ENCODE results near the gene TENT5A.
"Not testable (repeated sequence)": the region's sequence is repeated elsewhere in the genome, so short reads cannot be mapped to it uniquely, and the experiment has no call there.

TENT5A gene

DNA sequence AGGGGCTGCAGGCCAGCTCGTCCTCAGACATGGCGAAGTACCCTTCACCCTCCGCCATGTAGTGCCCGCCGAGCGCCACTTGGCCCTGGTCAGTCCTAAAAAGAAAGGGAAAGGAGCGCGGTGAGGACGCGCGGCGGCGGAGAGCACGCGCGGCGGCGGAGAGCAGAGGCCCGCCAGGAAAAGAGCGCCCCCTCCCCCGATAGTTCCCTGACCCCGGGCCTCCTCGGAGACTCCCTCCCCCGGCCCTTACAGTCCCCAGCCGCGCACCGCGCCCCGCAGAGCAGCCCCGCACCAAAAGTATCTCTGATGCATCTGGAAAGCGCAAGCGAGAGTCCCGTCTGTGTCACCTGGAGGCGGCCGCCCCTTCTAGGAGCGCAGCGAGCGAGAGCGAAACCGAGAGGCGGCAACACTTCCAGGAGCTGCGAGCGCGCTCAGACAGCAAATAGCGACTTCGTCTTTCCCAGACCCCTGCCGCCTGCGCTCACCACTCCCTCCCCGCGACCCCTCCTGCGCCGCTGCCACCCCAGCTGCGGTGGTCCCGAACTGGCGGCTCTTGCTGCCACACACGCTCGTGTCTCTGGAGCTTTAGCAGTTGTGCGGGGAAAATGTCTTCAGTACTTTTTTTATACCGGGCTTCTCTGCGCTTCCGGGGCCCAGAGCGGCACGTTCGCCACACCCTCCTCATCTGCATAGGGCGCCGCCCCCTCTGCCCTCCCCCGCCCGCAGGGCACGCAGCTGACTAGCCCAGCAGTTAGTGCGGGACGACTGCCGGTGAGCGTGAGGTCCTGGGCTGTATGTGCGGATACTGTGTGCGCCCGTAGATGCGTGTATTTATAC, at the start of gene TENT5A:
TENT5A (minus strand) TSS at position 598 of the 837 bp plus-strand sequence; CDS start at position 58, 540 bp downstream.
- peak; percentile 88 for DNase-seq

- DNase-seq, result no peak
Measured at GRCh38 chr6:81801489-81801888, 49.0 kb upstream of the TENT5A start.

DNA sequence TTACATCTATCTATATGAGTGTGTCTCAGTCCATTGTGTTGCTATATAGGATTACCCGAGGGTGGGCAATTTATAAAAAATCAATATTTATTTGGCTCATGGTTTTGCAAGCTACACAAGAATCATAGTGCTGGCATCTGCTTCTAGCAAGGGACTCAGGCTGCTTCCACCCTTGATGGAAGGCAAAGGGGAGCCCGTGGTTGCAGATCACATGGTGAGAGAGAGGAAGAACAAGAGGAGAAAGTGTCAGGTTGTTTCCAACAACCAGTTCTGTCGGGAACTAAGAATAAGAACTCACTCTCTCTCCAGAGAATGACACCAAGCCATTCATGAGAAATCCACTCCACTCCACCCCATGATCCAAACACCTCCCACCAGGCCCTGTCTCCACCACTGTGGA, 48.2 kb upstream of the TENT5A start:
- no peak for DNase-seq

GRCh38 chr6:81799323-81799722, 46.8 kb upstream of the TENT5A start:
- no peak for DNase-seq

GRCh38 chr6:81797591-81797990, 45.1 kb upstream of the TENT5A start:
- no peak for DNase-seq

GRCh38 chr6:81795890-81796289, 43.4 kb upstream of the TENT5A start:
- no peak for DNase-seq

DNA sequence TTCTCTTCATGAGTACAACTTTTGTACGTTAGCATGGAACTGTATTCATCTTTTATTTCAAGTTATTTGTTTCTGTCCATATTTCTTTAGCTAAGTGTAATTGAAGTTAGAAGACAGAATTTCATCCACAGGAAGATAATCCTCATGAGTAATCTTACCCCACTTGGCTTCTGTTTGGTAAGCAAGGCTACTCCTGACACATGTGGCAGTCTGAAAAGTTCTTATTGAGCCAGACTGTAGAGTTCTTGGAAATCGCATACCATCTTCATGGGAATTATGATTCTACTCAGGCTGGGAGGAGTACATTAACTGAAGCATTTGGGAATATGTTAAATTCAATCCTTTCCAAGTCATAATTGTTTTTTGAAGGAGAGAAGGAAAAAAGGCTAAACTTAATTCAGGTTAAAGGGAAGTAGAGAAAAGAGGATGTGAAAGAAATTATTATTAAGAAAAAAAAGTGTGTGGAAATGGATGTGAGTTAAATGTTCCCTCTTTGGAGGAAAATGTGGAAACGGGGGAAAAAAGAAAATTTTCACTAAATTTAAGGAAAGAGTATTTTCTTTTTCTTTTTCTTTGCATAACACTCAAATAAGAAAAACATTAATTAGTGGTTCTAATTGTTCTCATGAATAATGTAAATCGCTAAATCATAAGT, 41.5 kb upstream of the TENT5A start:
- no peak for DNase-seq

GRCh38 chr6:81792826-81793225, 40.3 kb upstream of the TENT5A start:
- peak; percentile 24 for DNase-seq

DNA sequence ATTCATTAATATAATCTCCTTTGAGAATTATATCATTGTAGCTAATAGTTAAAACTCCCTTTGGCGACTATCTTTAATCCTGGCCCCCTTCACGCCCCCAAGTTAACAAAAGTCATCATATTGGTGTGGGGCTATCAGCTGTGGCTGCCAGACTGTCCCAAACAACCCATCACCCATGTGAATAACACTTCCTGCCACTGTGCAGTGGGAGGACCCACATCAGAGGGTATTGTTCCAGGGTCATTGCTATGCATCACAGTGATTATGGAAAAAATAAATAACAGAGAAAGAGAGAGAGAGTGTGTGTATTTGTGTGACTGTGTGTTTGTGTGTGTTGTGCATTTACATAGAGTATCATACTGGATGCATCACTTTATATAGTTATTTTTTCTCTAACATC, 39.3 kb upstream of the TENT5A start:
- no peak for DNase-seq

DNA sequence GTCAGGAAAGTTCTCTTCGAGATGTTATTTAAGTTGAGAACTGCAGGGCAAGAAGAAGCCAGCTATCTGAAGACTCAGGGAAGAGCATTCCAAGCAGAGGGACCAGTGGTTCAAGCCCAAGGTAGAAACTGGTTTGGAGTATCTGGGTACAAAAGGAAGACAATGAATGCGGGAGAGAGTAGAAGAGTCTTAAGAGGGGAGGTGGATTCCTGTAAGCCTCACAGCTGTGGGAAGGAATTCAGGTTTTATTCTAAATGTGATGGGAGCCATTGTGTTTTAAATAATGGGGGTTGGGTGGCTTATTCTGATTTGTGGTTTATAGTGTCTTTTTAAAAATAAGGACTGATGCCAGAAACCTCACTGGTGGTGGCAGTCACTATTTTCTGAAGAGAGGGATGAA, 37.6 kb upstream of the TENT5A start:
- DNase-seq, result no peak

DNA sequence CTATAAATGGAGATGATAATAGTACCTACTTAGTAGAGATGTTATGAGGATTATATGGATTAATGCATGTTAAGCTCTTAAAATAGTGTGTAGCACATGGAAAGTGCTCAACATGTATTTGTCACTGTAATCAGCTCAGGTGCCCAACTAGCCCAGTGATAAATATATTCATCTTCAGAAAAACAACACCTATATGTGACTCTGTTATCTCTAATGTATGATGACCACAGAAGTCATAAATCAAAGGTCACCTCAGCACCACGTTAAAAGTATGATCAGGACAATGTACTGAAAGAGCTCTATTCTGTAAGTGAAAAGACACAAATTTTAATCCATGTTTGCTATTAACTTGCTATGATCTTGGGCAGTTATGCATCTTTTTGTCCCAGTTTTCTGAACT, 36.8 kb upstream of the TENT5A start:
- DNase-seq, result no peak

GRCh38 chr6:81788748-81789147, 36.3 kb upstream of the TENT5A start:
- no peak for DNase-seq

GRCh38 chr6:81787313-81788068, 35.0 kb upstream of the TENT5A start:
- DNase-seq, result no peak

DNA sequence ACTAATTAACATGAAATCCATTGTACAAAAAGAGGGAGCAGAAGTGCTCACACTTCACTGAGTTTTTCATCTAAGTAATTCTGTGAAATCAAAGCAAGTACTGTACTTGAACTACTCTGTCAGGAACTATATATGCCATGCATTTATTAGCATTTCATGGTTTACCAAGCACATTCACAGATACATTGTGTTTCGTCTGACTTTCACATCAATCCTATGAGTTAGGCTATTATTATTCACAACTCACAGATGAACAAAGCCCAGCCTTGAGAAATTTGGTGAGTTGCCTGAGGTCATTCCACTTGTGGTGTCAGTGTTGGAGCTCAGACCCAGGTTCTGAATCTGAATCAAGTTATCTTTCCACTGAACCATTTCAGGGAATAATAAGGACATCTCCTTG, 33.7 kb upstream of the TENT5A start:
- DNase-seq, result no peak

GRCh38 chr6:81785377-81785776, 32.9 kb upstream of the TENT5A start:
- peak; percentile 60 for DNase-seq

GRCh38 chr6:81783893-81784292, 31.4 kb upstream of the TENT5A start:
- no peak for DNase-seq

GRCh38 chr6:81781624-81782023, 29.1 kb upstream of the TENT5A start:
- DNase-seq, result no peak

DNA sequence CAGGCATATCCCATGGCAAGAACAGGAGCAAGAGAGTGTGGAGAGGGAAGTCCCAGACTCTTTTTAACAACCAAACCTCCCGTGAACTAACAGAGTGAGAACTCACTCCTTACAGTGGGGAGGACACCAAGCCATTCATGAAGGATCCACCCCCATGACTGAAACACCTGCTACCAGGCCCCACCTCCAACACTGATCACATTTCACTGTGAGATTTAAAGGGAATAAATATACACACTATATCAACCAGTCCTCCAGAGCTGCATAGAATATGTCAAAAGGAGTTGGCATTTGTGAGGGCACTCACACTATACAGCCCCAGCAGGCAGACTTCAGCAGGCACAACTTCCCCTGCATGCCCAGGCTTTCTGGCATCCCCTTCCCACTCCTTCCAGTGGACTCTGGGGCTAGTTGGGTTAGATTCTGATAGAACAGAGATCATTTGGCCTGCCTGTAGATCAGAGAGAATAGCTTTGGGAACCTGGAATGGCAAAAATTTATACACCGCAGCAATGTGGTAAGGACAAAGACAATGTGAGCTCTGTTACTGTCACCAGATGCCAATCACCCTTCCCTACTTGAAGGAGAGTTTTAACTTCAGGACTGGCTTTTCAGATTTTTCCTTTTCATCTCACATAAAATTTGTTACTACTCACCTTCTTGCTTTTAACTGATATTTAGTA, 25.2 kb upstream of the TENT5A start:
- peak; percentile 14 for DNase-seq

- DNase-seq, result not testable (repeated sequence)
Measured at GRCh38 chr6:81776219-81776618, 23.7 kb upstream of the TENT5A start.

DNA sequence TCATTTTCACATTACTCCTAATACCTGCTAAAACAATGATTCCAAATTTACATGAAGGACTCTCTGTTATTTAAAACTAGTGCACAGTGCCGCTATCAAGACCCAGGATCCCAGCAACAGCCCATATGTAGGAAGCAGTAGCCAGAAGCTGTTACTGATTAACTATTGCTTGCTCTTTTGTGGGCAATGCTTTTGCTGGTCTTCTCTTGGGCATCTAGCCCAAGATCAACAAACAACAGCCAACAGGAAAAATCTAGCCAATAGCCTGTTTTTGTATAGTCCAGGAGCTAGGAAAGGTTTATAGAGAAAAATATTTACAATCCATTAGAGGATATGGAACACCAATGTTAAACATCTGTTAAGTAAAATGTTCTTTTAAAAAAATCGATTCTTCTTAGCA, 22.1 kb upstream of the TENT5A start:
- DNase-seq, result peak; percentile 96

DNA sequence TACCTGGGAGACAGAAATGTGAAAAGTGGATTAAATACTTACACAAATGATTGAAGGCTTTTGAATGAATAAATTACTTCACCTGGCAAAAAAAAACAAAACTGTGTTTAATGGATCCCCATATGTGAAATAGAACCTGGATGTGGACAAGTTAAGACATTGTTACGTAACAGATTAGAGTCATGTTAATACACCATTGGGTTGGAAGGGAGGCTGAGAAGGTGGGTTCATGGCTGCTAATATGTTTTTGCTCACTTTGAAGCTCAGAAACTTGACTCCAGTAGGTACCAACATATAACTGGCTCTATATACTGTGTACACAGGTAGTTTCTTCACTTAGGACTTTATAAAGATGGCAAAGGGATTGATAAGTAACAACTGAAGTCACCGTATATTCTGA, 21.4 kb upstream of the TENT5A start:
- DNase-seq, result no peak

GRCh38 chr6:81772741-81773140, 20.3 kb upstream of the TENT5A start:
- DNase-seq, result no peak

DNA sequence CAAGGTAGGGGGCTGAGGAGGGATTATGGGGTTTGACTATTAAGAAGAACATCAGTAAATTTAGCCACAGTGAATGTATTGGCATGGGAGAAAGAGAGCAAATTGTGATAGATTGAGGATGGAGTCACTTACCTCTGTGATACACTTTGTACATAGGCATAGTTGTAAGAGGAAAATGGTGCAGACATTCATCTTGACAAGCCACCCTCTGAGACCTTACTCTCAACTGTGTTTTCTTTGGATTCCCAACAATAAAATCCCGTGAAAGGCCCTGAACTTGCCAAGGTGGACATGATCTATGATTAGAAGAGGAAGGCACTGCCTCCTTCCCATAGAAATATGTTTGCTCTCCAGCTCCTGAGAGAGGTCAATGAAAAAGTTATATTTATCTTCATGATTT, 18.6 kb upstream of the TENT5A start:
- no peak for DNase-seq
